ENCODE results near the gene SLIT3. TPM values are rescaled to one million over a fixed set of nuclear protein-coding genes. Genes with fewer than 3 reads are reported as not detected.

SLIT3 gene
- total RNA-seq, 6 donors from 2014 or later = 10.8 to 57.3 (median 32.2) TPM

GRCh38 chr5:169190849-169191248 is 110.1 kb downstream of the SLIT3 start:
- WGBS, 2 donors = 70 to 88% methylated on average over 1 of the region's 1 CpG
- Histone ChIP-seq H3K4me1 (peaks cover 0 to 3% (median 1%) of the 10 kb centered on the region in 4 donors), H3K27ac (no peak overlapping the region), H3K4me3 (no peak overlapping the region), H3K9me3 (no peaks in the 10 kb centered on the region), H3K36me3 (no peaks in the 10 kb centered on the region), H3K27me3 (no peaks in the 10 kb centered on the region)
- ATAC-seq (ENCODE audit: low FRiP score in 2 of 2) (no peak), DNase-seq (no peak)
- TF ChIP-seq POLR2AphosphoS5 (IDR thresholded peaks at IDR 0.05) (no peak), CTCF (IDR thresholded peaks at IDR 0.05) (no peak), EP300 (IDR thresholded peaks at IDR 0.05) (no peak), POLR2A (IDR thresholded peaks at IDR 0.05) (no peak)

GRCh38 chr5:169185626-169186025 is 115.3 kb downstream of the SLIT3 start:
- Histone ChIP-seq H3K36me3 (no peaks in the 10 kb centered on the region), H3K4me3 (no peak overlapping the region), H3K27ac (no peak overlapping the region), H3K4me1 (no peaks in the 10 kb centered on the region), H3K9me3 (no peaks in the 10 kb centered on the region), H3K27me3 (no peaks in the 10 kb centered on the region)
- TF ChIP-seq POLR2A (IDR thresholded peaks at IDR 0.05) (no peak), POLR2AphosphoS5 (IDR thresholded peaks at IDR 0.05) (no peak), EP300 (IDR thresholded peaks at IDR 0.05) (no peak), CTCF (IDR thresholded peaks at IDR 0.05) (no peak)
- ATAC-seq (ENCODE audit: low FRiP score in 2 of 2) (no peak), DNase-seq (no peak)
- WGBS, 2 donors = 63 to 67% methylated on average over 3 of the region's 3 CpGs

GRCh38 chr5:169183576-169183975 is 117.4 kb downstream of the SLIT3 start:
- DNase-seq (no peak), ATAC-seq (ENCODE audit: low FRiP score in 2 of 2) (no peak)
- Histone ChIP-seq H3K27ac (no peak overlapping the region), H3K4me3 (no peak overlapping the region), H3K4me1 (no peaks in the 10 kb centered on the region), H3K27me3 (no peaks in the 10 kb centered on the region), H3K9me3 (no peaks in the 10 kb centered on the region), H3K36me3 (no peaks in the 10 kb centered on the region)
- TF ChIP-seq EP300 (IDR thresholded peaks at IDR 0.05) (no peak), POLR2AphosphoS5 (IDR thresholded peaks at IDR 0.05) (no peak), POLR2A (IDR thresholded peaks at IDR 0.05) (no peak), CTCF (IDR thresholded peaks at IDR 0.05) (no peak)

GRCh38 chr5:169182797-169183196 is 118.1 kb downstream of the SLIT3 start:
- WGBS, 2 donors = 83 to 90% methylated on average over 4 of the region's 4 CpGs
- Histone ChIP-seq H3K36me3 (no peaks in the 10 kb centered on the region), H3K4me1 (no peaks in the 10 kb centered on the region), H3K9me3 (no peaks in the 10 kb centered on the region), H3K4me3 (no peak overlapping the region), H3K27ac (no peak overlapping the region), H3K27me3 (no peaks in the 10 kb centered on the region)
- ATAC-seq (ENCODE audit: low FRiP score in 2 of 2) (no peak), DNase-seq (no peak)
- TF ChIP-seq EP300 (IDR thresholded peaks at IDR 0.05) (no peak), CTCF (IDR thresholded peaks at IDR 0.05) (no peak), POLR2AphosphoS5 (IDR thresholded peaks at IDR 0.05) (no peak), POLR2A (IDR thresholded peaks at IDR 0.05) (no peak)

GRCh38 chr5:169181814-169182213 is 119.1 kb downstream of the SLIT3 start:
- 71 to 79% methylated on average over 8 of the region's 8 CpGs for WGBS, 2 donors
- Histone ChIP-seq H3K36me3 (no peaks in the 10 kb centered on the region), H3K9me3 (no peaks in the 10 kb centered on the region), H3K4me3 (no peak overlapping the region), H3K27ac (no peak overlapping the region), H3K27me3 (no peaks in the 10 kb centered on the region), H3K4me1 (no peaks in the 10 kb centered on the region)
- ATAC-seq (ENCODE audit: low FRiP score in 2 of 2) (no peak), DNase-seq (no peak)
- TF ChIP-seq EP300 (IDR thresholded peaks at IDR 0.05) (no peak), CTCF (IDR thresholded peaks at IDR 0.05) (no peak), POLR2A (IDR thresholded peaks at IDR 0.05) (no peak), POLR2AphosphoS5 (IDR thresholded peaks at IDR 0.05) (no peak)
